Measurements from ENCODE around the gene ANKRD45.
"Not testable (repeated sequence)": the region's sequence is repeated elsewhere in the genome, so short reads cannot be mapped to it uniquely, and the experiment has no call there.

The ANKRD45 gene

DNA sequence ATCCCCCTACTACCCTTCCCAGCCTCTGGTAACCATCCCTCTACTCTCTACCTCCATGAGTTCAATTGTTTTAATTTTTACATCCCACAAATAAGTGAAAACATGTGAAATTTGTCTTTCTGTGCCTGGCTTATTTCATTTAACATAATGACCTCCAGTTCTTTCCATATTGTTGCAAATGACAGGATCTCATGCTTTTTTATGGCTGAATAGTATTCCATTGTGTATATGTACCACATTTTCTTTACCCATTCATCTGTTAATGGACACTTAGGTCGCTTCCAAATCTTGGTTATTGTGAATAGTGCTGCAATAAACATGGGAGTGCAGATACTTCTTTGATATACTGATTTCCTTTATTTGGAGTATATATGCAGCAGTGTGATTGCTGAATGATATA, 105.8 kb downstream of the ANKRD45 start:
- H3K56ac ChIP-seq (ENCODE audit: low read length); H3K79me1 ChIP-seq (ENCODE audit: low read length); H2BK5ac ChIP-seq (ENCODE audit: low read length); H3K36me3 ChIP-seq (ENCODE audit: control insufficient read depth, insufficient read depth, low read length); H3K4ac ChIP-seq (ENCODE audit: low read depth, low read length); H3K23ac ChIP-seq (ENCODE audit: low read length); H4K5ac ChIP-seq (ENCODE audit: low read length); DNase-seq; H3K27ac ChIP-seq (ENCODE audit: low read depth, low read length); H3K27me3 ChIP-seq (ENCODE audit: insufficient read depth, low read length, poor library complexity); H3K4me3 ChIP-seq (ENCODE audit: low read length); H3K18ac ChIP-seq (ENCODE audit: low read length); H2BK15ac ChIP-seq (replicated peaks; ENCODE audit: low read depth); H3K4me1 ChIP-seq (ENCODE audit: control insufficient read depth, low read depth, low read length); H3K4me2 ChIP-seq (ENCODE audit: low read length); H3K79me2 ChIP-seq (ENCODE audit: control insufficient read depth, insufficient read depth, low read length); H2AK5ac ChIP-seq (ENCODE audit: low read length); H2BK120ac ChIP-seq (ENCODE audit: low read depth, low read length); H3K9ac ChIP-seq (ENCODE audit: low read length); H4K8ac ChIP-seq (ENCODE audit: low read depth, low read length): not testable (repeated sequence)
- WGBS (ENCODE audit: extremely low coverage, insufficient coverage, low lambda C conversion rate), result no CpG with 5 or more reads among the region's 1 CpG

DNA sequence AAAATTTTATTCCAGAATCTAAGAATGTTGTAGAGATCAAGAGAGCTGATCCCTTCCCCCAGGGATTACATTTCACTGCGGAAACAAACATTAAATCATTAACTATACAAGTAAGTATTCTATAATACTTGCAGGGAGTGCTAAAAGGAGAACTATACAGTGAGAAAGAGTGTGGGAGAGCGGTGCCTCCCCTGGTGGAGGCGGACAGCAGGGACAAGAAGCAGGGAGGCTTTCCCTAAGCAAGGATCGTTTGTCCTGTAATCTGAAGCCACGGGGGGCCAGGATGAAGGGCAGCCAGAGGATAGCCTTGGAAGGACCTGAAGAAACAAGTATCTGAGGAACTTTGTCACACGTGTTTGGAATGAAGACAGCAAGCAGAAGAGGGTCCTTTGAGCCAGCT, 106.8 kb downstream of the ANKRD45 start:
- no peak overlapping the region for H3K27ac ChIP-seq (ENCODE audit: low read depth, low read length)
- no peak overlapping the region for H2AK5ac ChIP-seq (ENCODE audit: low read length)
- H3K18ac ChIP-seq (ENCODE audit: low read length), result no peak overlapping the region
- no peak overlapping the region for H2BK120ac ChIP-seq (ENCODE audit: low read depth, low read length)
- H3K4me3 ChIP-seq (ENCODE audit: low read length), result no peak overlapping the region
- H3K56ac ChIP-seq (ENCODE audit: low read length), result no peak overlapping the region
- no peak overlapping the region for H3K9ac ChIP-seq (ENCODE audit: low read length)
- no peak overlapping the region for H3K4ac ChIP-seq (ENCODE audit: low read depth, low read length)
- H3K4me1 ChIP-seq (ENCODE audit: control insufficient read depth, low read depth, low read length), result no peaks in the 10 kb centered on the region
- H3K4me2 ChIP-seq (ENCODE audit: low read length), result no peak overlapping the region
- H2BK15ac ChIP-seq (replicated peaks; ENCODE audit: low read depth), result no peak overlapping the region
- no peak overlapping the region for H4K8ac ChIP-seq (ENCODE audit: low read depth, low read length)
- H3K23ac ChIP-seq (ENCODE audit: low read length), result no peak overlapping the region
- no peaks in the 10 kb centered on the region for H3K79me2 ChIP-seq (ENCODE audit: control insufficient read depth, insufficient read depth, low read length)
- WGBS (ENCODE audit: extremely low coverage, insufficient coverage, low lambda C conversion rate), result no CpG with 5 or more reads among the region's 6 CpGs
- H3K36me3 ChIP-seq (ENCODE audit: control insufficient read depth, insufficient read depth, low read length), result no peaks in the 10 kb centered on the region
- H3K79me1 ChIP-seq (ENCODE audit: low read length), result no peaks in the 10 kb centered on the region
- no peak overlapping the region for H4K5ac ChIP-seq (ENCODE audit: low read length)
- H2BK5ac ChIP-seq (ENCODE audit: low read length), result no peak overlapping the region
- DNase-seq, result peak; percentile 75
- no peaks in the 10 kb centered on the region for H3K27me3 ChIP-seq (ENCODE audit: insufficient read depth, low read length, poor library complexity)

DNA sequence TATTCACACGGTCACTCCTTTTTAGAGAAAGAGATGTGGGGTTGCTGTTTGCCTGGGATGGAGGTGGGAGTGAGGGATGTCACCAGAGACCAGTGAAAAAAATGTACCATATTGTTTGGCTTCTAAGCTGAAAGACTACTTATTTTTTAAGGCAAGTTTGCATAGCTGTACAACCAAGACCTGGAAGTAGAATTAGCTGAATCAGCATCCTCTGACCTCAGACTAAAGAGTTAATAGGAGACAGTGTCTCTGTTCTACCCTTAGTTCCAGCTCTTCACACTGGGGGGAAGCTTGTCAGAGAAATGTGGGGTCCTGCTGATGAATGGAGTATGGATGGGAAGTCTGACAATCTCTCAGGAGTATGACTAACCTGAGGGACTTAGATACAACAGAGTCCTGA, 108.4 kb downstream of the ANKRD45 start:
- H3K79me2 ChIP-seq (ENCODE audit: control insufficient read depth, insufficient read depth, low read length), result no peaks in the 10 kb centered on the region
- no peak for DNase-seq
- no peak overlapping the region for H3K56ac ChIP-seq (ENCODE audit: low read length)
- no peak overlapping the region for H4K8ac ChIP-seq (ENCODE audit: low read depth, low read length)
- no peak overlapping the region for H3K4me2 ChIP-seq (ENCODE audit: low read length)
- no peak overlapping the region for H3K4me3 ChIP-seq (ENCODE audit: low read length)
- H3K9ac ChIP-seq (ENCODE audit: low read length), result no peak overlapping the region
- H3K36me3 ChIP-seq (ENCODE audit: control insufficient read depth, insufficient read depth, low read length), result no peaks in the 10 kb centered on the region
- no peak overlapping the region for H4K5ac ChIP-seq (ENCODE audit: low read length)
- no peak overlapping the region for H2BK5ac ChIP-seq (ENCODE audit: low read length)
- H2BK120ac ChIP-seq (ENCODE audit: low read depth, low read length), result no peak overlapping the region
- no CpG with 5 or more reads among the region's 1 CpG for WGBS (ENCODE audit: extremely low coverage, insufficient coverage, low lambda C conversion rate)
- no peak overlapping the region for H2AK5ac ChIP-seq (ENCODE audit: low read length)
- no peak overlapping the region for H3K18ac ChIP-seq (ENCODE audit: low read length)
- H3K27me3 ChIP-seq (ENCODE audit: insufficient read depth, low read length, poor library complexity), result no peaks in the 10 kb centered on the region
- no peaks in the 10 kb centered on the region for H3K4me1 ChIP-seq (ENCODE audit: control insufficient read depth, low read depth, low read length)
- H2BK15ac ChIP-seq (replicated peaks; ENCODE audit: low read depth), result no peak overlapping the region
- H3K79me1 ChIP-seq (ENCODE audit: low read length), result no peaks in the 10 kb centered on the region
- H3K27ac ChIP-seq (ENCODE audit: low read depth, low read length), result no peak overlapping the region
- H3K4ac ChIP-seq (ENCODE audit: low read depth, low read length), result no peak overlapping the region
- H3K23ac ChIP-seq (ENCODE audit: low read length), result no peak overlapping the region

DNA sequence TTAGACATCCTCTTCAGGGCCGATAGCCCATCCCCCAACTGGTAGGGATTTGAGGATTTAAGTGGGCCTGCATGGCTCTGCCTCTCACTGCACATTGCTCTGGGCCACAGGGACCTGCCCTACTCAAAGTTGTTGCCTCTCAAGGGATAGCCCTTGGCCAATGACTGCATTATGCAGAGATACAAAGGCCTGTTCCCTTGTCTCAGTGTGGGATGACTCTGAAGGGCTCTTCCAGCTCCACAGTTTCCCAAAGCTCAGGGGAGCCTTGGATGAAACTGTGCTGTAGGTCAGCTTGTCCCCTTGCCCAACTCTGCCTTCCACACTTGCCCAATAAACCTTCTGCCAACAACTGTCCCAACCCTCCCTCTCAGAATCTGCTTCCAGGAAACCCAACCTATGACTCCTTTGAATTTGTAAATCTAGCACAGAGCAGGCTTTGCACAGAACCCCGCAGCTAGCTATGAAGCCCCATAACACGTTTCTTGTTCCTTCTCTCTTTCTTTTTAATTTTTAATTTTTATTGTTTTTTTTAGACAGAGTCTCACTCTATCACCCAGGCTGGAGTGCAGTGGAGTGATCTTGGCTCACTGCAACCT, 109.3 kb downstream of the ANKRD45 start:
- no peak overlapping the region for H3K4me2 ChIP-seq (ENCODE audit: low read length)
- no CpG with 5 or more reads among the region's 3 CpGs for WGBS (ENCODE audit: extremely low coverage, insufficient coverage, low lambda C conversion rate)
- H3K4ac ChIP-seq (ENCODE audit: low read depth, low read length), result no peak overlapping the region
- H3K79me2 ChIP-seq (ENCODE audit: control insufficient read depth, insufficient read depth, low read length), result no peaks in the 10 kb centered on the region
- H2BK5ac ChIP-seq (ENCODE audit: low read length), result no peak overlapping the region
- H4K5ac ChIP-seq (ENCODE audit: low read length), result no peak overlapping the region
- DNase-seq, result no peak
- no peak overlapping the region for H2AK5ac ChIP-seq (ENCODE audit: low read length)
- no peak overlapping the region for H2BK15ac ChIP-seq (replicated peaks; ENCODE audit: low read depth)
- peak overlapping the region; percentile 10 for H3K23ac ChIP-seq (ENCODE audit: low read length)
- H2BK120ac ChIP-seq (ENCODE audit: low read depth, low read length), result no peak overlapping the region
- no peaks in the 10 kb centered on the region for H3K36me3 ChIP-seq (ENCODE audit: control insufficient read depth, insufficient read depth, low read length)
- no peak overlapping the region for H3K56ac ChIP-seq (ENCODE audit: low read length)
- no peak overlapping the region for H3K4me3 ChIP-seq (ENCODE audit: low read length)
- no peaks in the 10 kb centered on the region for H3K79me1 ChIP-seq (ENCODE audit: low read length)
- H3K27me3 ChIP-seq (ENCODE audit: insufficient read depth, low read length, poor library complexity), result no peaks in the 10 kb centered on the region
- H3K18ac ChIP-seq (ENCODE audit: low read length), result no peak overlapping the region
- no peak overlapping the region for H3K27ac ChIP-seq (ENCODE audit: low read depth, low read length)
- H3K4me1 ChIP-seq (ENCODE audit: control insufficient read depth, low read depth, low read length), result no peaks in the 10 kb centered on the region
- no peak overlapping the region for H3K9ac ChIP-seq (ENCODE audit: low read length)
- H4K8ac ChIP-seq (ENCODE audit: low read depth, low read length), result no peak overlapping the region

Data from mesendoderm (in vitro differentiated cells).